A549 treated with CpdA at 1 μM for 4 hours (cell line): ENCODE data around the gene CXCL8. TPM values are rescaled to one million over a fixed set of nuclear protein-coding genes. Genes with fewer than 3 reads are reported as not detected.

ENCODE experiments used
- total RNA-seq: library from RNA; stranded (reverse); fragments of 200-300 nt; extraction: Qiagen RNA extraction; gene quantifications from 5 replicates; pipeline ENCODE4 v1.2.3, GENCODE V29; 2022; ENCODE audit warnings: low read depth

CXCL8 gene
- total RNA-seq, result 8.0 to 21.7 TPM (median 10.2 TPM) in 5 replicates

DNA sequence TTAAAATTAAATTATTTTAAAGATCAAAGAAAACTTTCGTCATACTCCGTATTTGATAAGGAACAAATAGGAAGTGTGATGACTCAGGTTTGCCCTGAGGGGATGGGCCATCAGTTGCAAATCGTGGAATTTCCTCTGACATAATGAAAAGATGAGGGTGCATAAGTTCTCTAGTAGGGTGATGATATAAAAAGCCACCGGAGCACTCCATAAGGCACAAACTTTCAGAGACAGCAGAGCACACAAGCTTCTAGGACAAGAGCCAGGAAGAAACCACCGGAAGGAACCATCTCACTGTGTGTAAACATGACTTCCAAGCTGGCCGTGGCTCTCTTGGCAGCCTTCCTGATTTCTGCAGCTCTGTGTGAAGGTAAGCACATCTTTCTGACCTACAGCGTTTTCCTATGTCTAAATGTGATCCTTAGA, at the start of gene CXCL8:
Gene CXCL8, plus strand, starts transcription at position 217 of the 426 bp plus-strand sequence. Its CDS starts 90 bp downstream, at position 307.

Other genes starting within 250 kb of the CXCL8 start
- 0.57 to 0.90 TPM (median 0.83 TPM) in 5 replicates for gene RASSF6, start 120.1 kb upstream of the CXCL8 start, total RNA-seq
- gene CXCL6, start 96.1 kb downstream of the CXCL8 start, total RNA-seq, result not detected in 5 replicates
- gene PF4V1, start 112.7 kb downstream of the CXCL8 start, total RNA-seq, result not detected in 5 replicates
- 11.7 to 16.3 TPM (median 14.8 TPM) in 5 replicates for gene CXCL1, start 128.8 kb downstream of the CXCL8 start, total RNA-seq
- gene PF4, start 241.5 kb downstream of the CXCL8 start, total RNA-seq, result 0.39 to 1.8 TPM (median 0.50 TPM) in 5 replicates
- gene PPBP, start 247.6 kb downstream of the CXCL8 start, total RNA-seq, result 0.18 TPM in 1 of 5 replicates, not detected in the others